GM15510 (cell line): ENCODE measurements around the gene SLC45A1.

Experiments
- POLR2A ChIP-seq: IDR thresholded peaks from 3 replicates; pipeline ENCODE4 v1.6.1; 2011; ENCODE audit warnings: borderline replicate concordance; ENCODE audit not compliant: insufficient read length; ENCODE audit errors: extremely low read depth

The SLC45A1 gene

DNA sequence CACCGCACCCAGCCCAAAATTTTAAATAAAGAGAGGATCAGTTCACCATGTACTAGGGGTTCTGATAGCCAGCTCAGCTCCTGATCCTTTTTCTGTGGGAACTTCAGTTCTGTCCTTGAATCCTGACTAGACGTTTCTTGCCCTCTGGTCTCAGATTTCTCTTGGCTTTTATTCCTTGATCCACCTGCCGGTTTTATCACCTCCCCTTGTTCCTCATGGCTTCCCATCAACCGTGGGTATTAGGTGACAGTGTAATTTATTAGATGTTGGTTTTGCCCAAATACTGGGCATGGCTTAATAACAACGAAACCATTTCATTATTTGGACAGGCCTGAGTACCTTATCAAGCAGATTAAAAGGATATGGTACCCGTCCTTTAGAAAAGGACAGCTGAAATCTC is 22.5 kb downstream of the SLC45A1 start:
- no peak for TF ChIP-seq POLR2A

DNA sequence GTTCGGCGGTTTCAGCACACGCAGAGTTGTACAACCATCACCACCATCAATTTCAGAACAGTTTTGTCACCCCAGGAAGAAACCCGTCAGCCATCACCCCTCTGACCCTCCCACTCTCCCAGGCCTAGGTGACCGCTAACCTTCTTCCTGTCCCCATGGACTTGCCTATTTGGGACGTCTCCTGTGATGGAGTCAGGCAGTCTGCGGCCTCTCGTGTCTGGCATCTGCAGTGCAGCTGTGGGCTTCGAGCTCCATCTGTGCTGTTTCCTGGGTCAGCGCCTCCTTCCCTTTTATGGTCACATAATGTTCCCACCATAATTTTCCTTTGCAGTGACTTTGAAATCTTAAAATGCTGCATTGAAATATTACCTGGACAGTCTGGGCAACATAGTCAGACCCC is 24.4 kb downstream of the SLC45A1 start:
- TF ChIP-seq POLR2A = no peak

DNA sequence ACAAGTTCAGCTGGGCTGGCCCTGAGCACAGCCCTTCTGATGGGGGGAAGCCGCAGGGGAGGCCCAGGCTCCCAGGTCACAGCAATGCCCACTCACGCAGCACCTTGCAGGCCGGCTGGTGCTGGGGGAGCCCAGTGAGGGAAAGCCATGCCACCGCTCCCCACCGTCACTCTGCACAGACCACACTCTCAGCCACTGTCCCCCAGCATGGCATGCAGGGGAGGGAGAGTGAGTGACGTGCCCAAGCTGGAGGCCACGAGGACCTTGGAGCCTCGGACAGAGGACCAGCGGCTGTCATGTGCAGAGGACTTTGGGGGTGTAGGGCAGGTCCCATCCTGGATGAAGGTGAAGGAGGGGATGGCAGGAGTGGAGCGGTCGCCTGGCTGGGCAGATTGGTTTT is 25.1 kb downstream of the SLC45A1 start:
- TF ChIP-seq POLR2A = no peak

DNA sequence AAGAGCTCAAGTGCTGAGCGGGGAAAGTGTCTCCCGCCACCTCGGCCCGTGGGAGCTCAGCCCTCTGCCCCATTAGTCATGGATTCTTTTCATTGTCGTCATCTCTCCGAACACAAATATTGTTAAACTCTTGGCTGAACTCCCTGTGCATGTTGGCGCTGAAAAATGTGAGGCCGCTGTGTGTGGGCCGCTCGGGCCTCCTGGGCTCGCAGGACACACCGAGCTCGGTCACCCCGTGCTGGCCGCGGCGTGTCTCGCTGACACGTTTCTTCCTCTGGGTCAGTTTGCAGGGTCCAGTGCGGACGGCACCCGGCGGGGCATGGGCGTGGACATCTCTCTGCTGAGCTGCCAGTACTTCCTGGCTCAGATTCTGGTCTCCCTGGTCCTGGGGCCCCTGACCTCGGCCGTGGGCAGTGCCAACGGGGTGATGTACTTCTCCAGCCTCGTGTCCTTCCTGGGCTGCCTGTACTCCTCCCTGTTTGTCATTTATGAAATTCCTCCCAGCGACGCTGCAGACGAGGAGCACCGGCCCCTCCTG is 25.6 kb downstream of the SLC45A1 start:
- no peak for TF ChIP-seq POLR2A

DNA sequence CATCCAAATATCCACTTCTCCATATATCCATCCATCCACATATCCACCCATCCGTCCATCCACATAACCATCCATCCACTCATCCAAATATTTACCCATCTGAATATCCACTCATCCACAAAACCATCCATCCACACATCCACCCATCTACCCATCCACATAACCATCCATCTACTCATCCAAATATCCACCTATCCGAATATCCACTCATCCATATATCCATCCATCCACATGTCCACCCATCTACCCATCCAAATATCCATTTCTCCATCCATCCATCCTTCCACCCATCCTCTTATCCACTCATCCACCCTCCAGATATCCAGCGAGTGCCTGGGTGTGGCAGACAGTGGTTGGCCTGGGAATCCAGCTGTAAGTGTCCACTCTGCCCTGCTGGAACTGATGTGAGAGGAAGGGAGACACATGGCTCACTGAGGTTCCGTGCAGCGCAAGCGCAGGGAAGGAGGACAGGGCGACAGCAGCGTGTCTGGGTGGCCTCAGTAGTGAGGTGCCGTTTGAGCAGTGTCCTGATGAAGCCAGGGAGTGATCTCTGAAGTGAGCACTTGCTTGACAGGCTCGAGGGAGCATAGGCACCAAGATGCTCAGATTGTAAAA is 27.1 kb downstream of the SLC45A1 start:
- no peak for TF ChIP-seq POLR2A

DNA sequence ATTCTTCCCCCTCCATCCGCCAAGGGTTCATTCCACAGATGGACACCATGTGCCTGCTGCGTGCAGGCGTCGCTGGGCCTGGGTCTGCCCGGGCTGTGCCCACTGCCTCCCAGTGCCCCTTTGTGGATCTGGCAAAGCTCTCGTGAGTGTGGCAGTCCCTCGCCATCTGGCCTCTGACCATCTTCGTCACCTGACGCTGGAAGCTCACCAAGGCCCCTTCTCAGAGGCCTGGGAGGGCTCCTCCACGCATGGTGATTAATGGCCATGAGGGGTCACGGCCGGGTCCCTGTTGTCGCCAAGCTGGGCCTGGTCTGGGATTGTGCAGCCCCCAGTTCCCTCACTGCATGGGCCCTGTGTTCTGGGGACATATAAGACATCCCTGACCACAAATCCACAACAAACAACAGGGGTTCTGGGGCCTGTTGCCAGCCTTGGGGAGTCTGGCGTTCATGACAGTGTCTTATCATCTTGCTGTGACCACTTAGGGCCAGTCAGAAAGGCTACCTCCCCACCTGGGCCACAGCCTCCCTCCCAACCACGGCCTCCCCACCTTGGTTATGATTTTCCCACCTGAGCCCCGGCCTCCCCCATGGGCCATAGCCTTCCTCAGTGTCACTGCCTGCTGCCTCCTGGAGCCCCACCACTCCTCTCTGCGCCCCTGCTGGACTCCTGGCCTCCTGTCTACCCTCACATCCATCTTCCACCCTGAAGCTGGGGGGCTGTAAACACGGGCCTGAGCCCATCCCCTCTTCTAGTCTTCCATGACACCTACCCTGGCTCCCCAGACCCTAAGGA is 27.9 kb downstream of the SLC45A1 start:
- no peak for TF ChIP-seq POLR2A

DNA sequence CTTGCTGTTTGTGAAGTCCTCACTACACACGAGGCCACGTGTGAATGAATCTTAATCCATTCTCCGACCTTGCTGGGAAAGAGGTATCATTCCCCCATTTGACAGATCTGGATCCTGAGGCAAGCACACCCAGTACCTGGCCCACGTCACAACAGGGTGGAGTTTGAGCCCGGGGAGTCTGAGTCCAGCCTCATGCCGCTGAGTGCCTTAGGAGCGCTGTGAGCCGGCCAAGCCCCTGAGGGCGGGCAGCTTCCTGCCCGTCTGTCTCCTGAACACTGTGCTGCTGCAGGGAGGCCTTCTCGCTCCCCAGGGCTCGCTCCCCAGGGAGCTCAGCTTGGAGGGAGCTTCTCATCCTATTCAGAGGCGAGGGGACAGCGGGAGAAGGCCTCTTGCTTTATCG is 29.7 kb downstream of the SLC45A1 start:
- no peak for TF ChIP-seq POLR2A

DNA sequence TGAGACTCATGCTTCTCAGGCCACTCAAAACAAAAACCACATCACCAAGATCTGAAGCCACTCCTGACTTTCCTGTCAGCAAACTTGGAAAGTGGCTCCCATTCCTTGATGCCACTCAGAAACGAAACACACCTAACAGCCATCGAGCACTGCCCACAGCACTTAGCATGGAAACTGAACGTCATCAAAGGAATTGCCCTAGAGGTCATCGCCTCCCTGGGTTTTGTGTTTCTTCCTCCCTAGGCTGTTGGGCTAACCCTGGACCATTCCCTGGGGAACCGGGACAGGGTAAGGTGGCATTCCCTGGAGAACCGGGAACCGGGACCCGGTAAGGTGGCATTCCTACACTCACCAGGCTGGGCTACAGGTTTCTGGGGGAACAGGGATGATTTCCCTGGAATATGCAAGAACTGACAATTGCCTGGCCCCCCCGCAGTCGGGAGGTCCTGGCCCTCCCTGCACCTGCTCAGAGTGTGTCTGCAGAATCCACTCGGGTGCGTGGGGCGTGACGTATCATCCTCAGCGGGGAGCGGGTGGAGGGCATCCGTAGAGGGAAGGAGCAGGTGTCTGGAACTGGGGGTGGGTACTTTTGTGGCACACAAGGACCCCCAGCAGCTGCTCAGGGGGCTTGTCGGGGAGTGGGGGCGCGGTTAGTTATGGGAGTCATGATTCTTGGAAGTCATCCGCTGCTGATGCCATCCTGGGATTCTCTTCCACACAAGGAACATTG is 30.3 kb downstream of the SLC45A1 start:
- TF ChIP-seq POLR2A = no peak

DNA sequence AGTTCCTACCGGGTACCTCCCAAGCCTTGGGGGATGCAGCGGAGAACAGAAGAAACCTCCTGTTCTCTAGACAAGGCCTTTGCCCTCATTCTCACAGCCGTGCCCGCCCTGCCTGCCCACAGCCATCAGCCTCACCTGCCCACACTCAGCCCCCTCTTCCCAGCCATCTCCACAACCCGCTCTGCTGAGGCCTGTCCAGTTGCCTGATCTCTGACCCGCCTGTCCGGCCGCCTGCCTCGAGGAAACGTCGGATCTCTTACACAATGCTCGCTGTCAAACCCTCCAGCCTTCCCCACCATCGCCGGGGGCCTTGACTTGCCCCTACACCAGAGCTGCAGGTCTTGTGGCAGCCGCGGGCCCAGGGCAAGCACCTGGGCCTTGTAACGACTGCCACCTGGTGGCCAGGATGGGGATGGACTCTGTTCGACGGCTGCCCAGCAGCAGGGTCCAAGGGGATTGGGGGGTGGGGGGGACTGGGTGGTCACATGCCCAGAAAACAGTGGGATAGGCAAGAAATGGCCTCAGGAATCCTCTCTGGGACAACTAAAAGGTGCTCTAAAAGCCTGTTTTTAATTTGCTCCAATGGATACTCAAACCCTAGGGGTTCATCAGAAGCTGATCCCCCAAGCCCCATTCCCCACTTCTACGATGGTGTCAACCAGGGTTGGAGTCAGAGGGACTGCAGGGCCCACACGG is 31.0 kb downstream of the SLC45A1 start:
- no peak for TF ChIP-seq POLR2A

DNA sequence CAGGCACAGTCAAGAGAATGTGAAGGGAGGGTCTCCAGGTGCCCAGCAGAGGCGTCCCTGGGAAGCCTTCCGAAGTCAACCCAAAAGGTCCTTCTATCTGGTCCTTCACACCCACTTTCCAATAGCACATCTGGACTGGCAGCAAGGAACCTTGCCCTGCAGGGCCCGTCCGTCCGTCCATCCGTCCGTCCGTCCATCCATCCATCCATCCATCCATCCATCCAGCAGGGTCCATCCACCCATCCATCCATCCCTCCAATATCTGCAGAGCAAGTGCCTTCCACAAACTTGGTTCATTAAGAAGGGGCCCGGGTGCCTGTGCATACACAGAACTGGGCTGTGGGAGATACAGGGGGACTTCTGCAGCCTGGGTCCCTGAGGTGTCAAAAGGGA is 31.6 kb downstream of the SLC45A1 start:
- no peak for TF ChIP-seq POLR2A

DNA sequence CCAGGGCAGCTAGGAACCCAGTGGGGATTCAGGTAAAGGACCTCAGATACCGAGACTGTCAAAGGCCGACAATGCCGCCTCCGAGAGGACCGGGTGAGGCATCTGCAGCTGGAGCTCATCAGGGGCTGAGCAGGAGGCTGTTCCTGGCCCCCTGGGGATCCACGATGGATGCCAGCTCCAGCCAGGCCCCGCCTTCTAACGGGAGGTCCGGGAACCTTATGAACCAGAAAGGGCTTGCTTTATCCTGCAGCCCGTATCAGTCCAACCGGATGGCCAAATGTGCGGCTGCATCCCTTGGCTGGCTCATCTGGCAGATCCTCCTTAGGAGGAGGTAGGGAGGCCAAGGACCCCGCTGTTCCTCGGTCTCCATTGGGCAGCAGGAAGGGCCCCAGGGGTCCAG is 32.0 kb downstream of the SLC45A1 start:
- no peak for TF ChIP-seq POLR2A

DNA sequence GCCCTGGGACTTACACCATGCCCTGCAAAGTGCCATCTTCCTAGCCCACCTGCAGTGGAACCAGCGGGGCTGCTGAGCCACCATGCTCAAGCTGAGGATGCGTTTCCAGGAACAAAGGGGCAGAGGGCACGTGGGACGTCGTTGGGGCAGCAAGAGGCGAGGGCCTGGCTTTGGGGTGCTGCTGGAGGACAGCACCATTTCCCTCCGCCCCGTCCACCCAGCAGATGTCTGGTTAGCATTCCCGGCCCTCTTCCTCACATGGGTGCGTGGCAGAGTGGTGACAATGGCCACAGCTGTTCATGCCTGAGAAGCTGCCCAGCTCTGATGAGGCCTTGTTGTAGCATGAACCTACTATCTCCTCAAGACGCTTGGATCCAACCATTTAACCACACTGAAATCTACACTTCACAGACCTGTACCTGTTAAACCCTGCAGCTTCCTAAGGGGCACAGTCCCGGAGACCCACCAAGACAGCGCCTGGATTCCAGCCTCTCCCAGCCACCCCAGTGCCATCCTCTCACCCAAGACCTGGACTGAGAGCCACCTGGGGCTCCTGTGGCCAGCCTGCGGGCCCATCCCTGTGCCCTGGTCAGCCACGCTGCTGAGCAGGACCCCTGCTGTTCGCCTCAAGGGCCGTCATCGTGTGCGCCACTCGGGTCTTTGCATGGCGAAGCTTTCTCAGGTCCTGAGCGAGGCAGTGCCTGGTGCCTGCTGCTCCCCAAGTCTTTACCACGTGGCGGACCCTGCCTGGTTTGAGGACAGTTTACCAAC is 33.2 kb downstream of the SLC45A1 start:
- no peak for TF ChIP-seq POLR2A

DNA sequence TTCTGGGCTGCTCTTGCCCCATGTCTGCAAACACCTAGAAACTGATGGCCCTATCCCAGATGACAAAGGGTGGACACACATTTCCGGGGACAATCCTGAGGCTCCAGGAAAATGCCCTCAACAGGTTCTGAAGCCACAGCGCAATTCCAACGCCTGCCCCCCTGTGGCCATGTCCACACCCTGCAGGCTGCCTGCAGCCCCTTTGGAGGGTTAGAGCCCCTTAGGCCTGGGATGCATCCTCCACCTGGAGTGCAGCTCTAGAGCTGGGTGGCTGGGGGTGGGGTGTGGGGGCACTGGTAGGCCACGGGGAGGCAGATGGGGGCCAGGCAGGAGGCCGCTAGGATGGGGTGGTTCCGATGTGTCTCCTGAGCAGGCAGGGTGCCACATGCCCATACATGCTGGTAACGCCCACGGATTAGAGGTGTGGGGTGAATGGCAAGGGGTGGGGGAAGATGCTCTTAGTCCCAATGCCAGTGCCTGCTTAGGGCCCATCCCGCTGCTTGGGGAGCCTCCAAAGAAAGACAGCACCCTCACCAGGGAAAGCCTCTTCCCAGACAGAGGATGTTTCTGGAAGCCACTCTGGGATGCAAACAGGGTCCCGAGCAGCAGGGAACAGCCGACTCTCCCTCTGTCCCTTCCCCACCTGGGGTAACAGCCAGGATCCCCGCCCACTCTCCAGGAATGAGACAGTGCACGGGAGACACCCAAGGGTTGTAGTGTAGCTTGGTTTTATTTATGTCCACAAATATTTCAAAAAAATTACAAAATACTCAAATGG is 34.0 kb downstream of the SLC45A1 start:
- TF ChIP-seq POLR2A = peak; percentile 17
